ENCODE measurements around the gene FBXO22. TPM values are rescaled to one million over a fixed set of nuclear protein-coding genes. Genes with fewer than 3 reads are reported as not detected.

Gene FBXO22
- total RNA-seq, 2 experiments from 2014 or later: 54.3 to 58.6 TPM

DNA sequence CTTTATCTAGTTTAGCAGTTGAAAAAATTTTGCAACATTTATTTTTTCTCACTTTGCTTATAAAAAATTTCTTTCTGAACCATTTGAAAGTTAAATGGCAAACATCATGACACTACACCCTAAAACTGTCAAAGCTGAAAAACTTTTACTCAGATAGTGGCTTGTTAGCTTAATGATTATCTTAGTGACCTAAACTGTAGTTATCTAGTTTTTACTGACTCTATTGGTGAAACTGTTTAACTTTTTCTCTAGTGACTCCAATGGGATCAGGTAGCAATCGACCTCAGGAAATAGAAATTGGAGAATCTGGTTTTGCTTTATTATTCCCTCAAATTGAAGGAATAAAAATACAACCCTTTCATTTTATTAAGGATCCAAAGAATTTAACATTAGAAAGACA is 13.3 kb downstream of the FBXO22 start:
- ChIA-PET CTCF (no interaction called here), POLR2A (no interaction called here)

- ChIA-PET CTCF (interaction anchor here (0.7 kb wide), 2 partner anchors 62 to 164 kb away, joined by 3 to 4 read pairs; no protein-coding TSS in a partner anchor), POLR2A (no interaction called here)
Observed at GRCh38 chr15:75918135-75918534, 14.5 kb downstream of the FBXO22 start.

DNA sequence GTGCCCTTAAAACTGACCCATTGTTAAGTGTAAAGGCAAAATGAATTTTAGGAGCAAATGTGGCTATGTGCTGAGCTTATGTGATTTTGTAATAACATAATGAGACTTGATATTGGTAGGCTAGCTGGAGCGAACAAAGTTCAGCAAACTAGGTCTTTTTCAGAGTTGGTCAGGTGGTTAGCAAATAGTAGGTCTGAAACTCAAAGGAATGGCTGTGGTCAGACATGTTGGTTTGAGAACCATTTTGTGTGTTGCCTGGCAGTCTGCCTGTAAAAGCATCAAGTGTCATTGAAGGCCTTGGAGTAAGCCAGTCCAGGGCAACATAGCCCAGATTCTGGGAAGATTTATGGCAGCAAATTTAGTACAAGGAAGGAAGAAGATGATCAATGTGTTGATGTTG is 16.4 kb downstream of the FBXO22 start:
- POLR2A ChIA-PET: no interaction called here
- CTCF ChIA-PET: no interaction called here

GRCh38 chr15:75921732-75922703 is 18.3 kb downstream of the FBXO22 start:
- POLR2A ChIA-PET: no interaction called here
- CTCF ChIA-PET: interaction anchor here (0.7 to 1.7 kb wide), 3 partner anchors 107 to 718 kb away, joined by 4 to 5 read pairs (median 4); no protein-coding TSS in a partner anchor

DNA sequence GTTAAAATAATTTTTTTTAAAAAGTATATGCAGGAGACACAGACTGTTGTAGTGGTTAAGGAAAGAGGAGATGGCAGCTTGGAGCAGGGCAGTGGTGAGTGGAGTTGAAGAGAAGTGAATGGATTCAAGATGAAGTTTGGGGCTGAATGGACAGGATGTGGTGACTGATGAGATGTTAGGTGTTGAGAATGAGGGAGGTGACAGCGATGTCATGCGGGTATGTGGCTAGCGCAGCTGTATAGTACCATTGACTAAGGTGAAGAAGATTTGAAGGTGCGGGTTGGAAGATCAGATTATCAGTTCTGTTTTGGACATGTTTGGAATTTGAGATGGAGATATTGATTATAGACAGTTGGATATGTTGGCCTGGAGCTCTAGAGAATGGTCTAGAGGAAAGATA is 20.1 kb downstream of the FBXO22 start:
- CTCF ChIA-PET: interaction anchor here (1.7 kb wide), 1 partner anchor 114 kb away, joined by 5 read pairs; no protein-coding TSS in a partner anchor
- POLR2A ChIA-PET: no interaction called here

DNA sequence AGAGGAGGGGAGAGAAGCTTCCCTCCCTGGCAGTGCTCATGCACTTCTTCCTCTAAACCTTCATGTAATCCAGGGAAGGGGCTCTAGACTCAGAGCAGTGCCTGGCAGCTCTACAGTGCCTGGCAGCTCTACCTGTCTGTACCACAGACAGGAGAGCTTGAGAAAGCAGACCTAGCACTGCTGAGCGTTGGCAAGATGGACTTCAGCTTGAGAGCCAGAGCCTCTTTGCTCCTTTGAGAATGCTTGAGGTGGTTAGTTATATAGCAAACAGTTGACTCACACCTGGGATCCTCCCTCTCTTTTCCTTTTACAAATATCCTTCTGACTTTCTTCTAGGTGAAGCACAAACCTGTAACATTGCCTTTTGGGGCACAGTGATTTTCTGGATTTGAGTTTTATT is 20.9 kb downstream of the FBXO22 start:
- ChIA-PET POLR2A (no interaction called here), CTCF (no interaction called here)

GRCh38 chr15:75925440-75925839 is 21.8 kb downstream of the FBXO22 start:
- CTCF ChIA-PET: no interaction called here
- POLR2A ChIA-PET: no interaction called here

GRCh38 chr15:75926931-75927330 is 23.3 kb downstream of the FBXO22 start:
- ChIA-PET POLR2A (no interaction called here), CTCF (no interaction called here)

DNA sequence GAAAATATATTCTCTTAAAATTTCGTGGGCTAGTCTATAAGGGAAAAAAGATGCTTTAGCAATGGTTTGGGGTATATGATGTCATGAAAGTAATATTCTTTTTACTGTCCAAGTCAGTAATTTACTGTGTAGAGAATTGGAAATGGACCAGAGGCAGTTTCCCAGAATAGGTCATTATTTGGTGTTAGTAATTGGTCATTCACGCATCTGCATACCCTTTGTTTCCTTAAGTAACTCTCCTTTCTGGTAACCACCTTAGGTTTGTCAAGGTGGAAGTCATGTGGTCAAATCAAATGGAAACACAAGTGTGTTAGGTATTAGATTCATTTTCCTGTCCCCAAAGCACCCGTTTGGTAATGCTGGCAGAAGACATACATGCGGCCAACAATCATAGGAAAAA is 23.9 kb downstream of the FBXO22 start:
- ChIA-PET POLR2A (no interaction called here), CTCF (no interaction called here)

DNA sequence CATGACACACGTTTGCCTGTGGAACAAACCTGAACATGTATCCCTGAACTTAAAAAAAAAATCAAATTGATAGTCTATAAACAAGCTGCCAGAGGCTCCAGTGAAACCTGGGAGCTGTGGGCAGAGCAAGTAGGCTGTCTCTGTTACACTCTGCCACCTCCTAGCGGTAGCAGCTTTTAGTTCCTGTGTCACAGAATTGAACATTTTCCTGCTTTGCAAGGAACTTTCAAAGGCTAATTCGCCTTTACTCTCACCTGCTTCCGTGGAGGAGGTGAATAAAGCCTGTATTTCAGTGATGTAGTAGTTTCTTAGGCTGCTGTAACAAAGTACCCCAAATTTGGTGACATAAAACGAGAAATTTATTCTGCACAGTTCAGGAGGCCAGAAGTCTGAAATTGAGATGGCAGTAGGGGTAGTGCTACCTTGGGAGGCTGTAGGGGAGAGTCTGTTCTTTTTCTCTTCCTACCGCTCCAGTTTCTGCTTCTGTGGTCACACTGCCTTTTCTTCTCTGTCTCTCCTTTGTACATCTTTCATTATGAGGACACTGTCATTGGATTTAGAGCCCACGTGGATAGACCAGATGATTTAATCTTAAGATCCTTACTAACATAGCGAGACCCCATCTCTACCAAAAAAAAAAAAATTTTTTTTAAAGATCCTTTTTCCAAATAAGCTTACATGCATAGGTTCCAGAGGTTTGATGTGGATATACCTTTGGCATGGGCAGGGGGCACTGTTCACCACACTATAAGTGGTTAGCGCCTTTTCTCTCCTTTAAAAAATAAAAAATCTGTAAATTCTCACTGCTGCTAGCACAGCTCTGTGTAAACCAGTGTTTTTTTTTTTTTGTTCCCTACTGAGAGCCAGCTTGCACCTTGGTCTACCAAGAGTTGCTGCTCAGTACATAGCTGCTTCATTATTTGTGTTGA is 25.3 kb downstream of the FBXO22 start:
- CTCF ChIA-PET: interaction anchor here (0.6 kb wide), 1 partner anchor 81 kb away, joined by 3 read pairs; no protein-coding TSS in a partner anchor

DNA sequence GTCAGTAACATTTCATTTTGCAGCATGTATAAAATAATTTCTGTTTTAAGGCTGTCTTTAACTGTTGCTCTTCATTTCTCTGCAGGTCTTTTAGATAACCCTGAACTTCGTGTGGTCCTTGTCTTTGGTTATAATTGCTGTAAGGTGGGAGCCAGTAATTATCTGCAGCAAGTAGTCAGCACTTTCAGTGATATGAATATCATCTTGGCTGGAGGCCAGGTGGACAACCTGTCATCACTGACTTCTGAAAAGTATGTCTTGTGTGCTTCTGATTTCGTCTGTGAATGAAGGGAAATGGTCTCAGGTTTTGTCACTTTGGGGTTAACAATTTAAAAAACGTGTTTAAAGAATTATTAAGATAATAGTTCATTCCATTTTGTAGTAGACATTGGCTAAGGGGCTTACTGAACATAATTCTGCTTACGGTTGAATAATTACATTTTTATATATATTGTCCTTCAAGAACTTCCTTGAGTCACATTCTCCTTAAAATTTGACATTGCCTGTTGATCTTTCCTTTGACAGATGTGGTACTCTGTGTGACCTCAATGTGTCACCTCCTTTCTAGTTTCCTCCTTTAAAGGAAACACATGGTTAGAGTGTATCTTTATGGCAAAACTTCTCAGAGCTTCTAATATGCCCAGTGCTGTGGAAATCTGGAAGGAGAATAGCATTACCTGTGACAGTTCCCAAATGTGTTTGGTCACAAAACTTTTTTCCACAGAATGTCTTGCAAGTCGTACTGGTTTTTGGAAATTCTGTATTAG is 26.3 kb downstream of the FBXO22 start:
- CTCF ChIA-PET: interaction anchor here (0.6 kb wide), 1 partner anchor 80 kb away, joined by 3 read pairs; no protein-coding TSS in a partner anchor
- POLR2A ChIA-PET: no interaction called here

More for the DNA sequence above, 25.3 kb downstream of the FBXO22 start:
- POLR2A ChIA-PET: no interaction called here

DNA sequence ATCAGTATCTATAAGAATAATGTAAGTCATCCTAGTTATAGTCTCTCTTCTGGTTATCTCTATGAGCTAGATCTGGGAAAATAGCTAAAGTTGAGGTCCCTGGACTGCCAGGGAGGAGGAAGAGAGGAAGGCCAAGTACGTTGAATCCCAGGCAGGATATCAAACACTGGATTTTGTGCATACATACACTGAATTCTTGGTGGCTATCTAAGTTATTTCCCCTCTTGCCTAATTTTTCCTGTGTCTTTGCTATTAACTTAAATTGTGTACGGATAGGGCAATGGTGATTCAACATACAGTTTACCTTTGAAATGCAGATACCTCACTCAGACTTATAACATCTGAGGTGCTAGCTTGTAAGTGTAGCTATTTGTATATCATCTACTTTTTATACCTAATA is 27.2 kb downstream of the FBXO22 start:
- ChIA-PET POLR2A (no interaction called here), CTCF (no interaction called here)

- CTCF ChIA-PET: no interaction called here
- POLR2A ChIA-PET: no interaction called here
Observed at GRCh38 chr15:75942464-75942863, 38.8 kb downstream of the FBXO22 start.

GRCh38 chr15:75943246-75943645 is 39.6 kb downstream of the FBXO22 start:
- ChIA-PET CTCF (no interaction called here), POLR2A (no interaction called here)

GRCh38 chr15:75943713-75944215 is 40.1 kb downstream of the FBXO22 start:
- ChIA-PET CTCF (no interaction called here), POLR2A (no interaction called here)

DNA sequence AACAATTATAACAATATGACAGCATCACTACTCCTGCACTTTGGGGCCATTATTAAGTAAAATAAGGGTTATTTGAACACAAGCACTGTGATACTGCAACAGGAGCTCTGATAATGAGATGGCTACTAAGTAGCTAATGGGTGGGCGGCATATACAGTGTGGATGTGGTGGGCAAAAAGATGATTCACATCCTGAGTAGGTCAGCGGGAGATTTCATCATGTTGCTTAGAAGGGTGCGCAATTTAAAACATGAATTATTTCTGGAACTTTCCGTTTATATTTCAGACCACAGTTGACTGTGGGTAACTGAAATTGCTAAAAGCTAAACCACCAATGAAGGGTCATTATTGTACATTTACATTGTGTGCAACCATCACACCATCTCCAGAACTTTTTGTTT is 42.3 kb downstream of the FBXO22 start:
- POLR2A ChIA-PET: no interaction called here
- CTCF ChIA-PET: no interaction called here

GRCh38 chr15:75947092-75947491 is 43.4 kb downstream of the FBXO22 start:
- POLR2A ChIA-PET: no interaction called here
- CTCF ChIA-PET: no interaction called here

DNA sequence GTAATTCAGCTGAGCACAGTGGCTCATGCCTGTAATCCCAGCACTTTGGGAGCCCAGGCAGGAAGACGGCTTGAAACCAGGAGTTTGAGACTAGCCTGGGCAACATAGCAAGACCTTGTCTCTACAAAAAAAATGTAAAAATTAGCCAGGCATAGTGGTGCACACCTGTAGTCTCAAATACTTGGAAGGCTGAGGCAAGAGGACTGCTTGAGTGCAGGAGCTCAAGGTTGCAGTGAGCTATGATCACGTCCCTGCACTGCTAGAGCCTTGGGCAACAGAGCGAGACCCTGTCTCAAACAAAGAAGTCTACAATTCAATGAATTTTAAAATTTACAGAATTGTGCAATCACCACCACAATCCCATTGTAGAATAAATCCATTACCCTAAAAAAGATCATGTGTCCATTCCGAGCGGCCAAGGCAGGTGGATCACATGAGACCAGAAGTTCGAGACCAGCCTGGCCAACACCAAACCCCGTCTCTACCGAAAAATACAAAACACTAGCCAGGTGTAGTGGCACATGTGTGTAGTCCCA is 45.2 kb downstream of the FBXO22 start:
- POLR2A ChIA-PET: no interaction called here
- CTCF ChIA-PET: no interaction called here

- ChIA-PET POLR2A (no interaction called here), CTCF (no interaction called here)
Observed at GRCh38 chr15:75952525-75952924, 48.8 kb downstream of the FBXO22 start.

Data from activated CD8-positive, alpha-beta memory T cell treated with anti-CD3 and anti-CD28 coated beads for 36 hours (primary cell).